VCaP (cell line): Measurements from ENCODE around the gene GDF9.

Experiments
- H3K27ac ChIP-seq: fragments of 450-650 bp; 2 replicates; pipeline ENCODE4 v1.5.1; 2017
- CTCF ChIP-seq: fragments of 450-650 bp; conservative IDR thresholded peaks from 2 replicates; pipeline ENCODE4 v1.5.1; 2017; ENCODE audit warnings: mild to moderate bottlenecking, moderate library complexity

Gene GDF9

GRCh38 chr5:132859889-132860437, 6.3 kb downstream of the GDF9 start:
- H3K27ac ChIP-seq = no peak overlapping the region
- no peak for TF ChIP-seq CTCF

GRCh38 chr5:132856011-132856410, 10.3 kb downstream of the GDF9 start:
- no peak overlapping the region for H3K27ac ChIP-seq
- no peak for TF ChIP-seq CTCF

GRCh38 chr5:132854992-132855391, 11.3 kb downstream of the GDF9 start:
- H3K27ac ChIP-seq = peak overlapping the region; percentile 75

- H3K27ac ChIP-seq = peak overlapping the region; percentile 75
- TF ChIP-seq CTCF = no peak
Observed at GRCh38 chr5:132854301-132854700, 12.0 kb downstream of the GDF9 start.

- TF ChIP-seq CTCF = no peak
- H3K27ac ChIP-seq = peak overlapping the region; percentile 75
Observed at GRCh38 chr5:132853790-132854189, 12.5 kb downstream of the GDF9 start.

- TF ChIP-seq CTCF = no peak
- peak overlapping the region; percentile 75 for H3K27ac ChIP-seq
Observed at GRCh38 chr5:132853323-132853722, 12.9 kb downstream of the GDF9 start.

GRCh38 chr5:132850066-132850465, 16.2 kb downstream of the GDF9 start:
- TF ChIP-seq CTCF = no peak
- H3K27ac ChIP-seq = peak overlapping the region; percentile 57

- peak overlapping the region; percentile 57 for H3K27ac ChIP-seq
- TF ChIP-seq CTCF = no peak
Observed at GRCh38 chr5:132849347-132849746, 16.9 kb downstream of the GDF9 start.
